Measurements from ENCODE around the gene COL20A1.

DNA sequence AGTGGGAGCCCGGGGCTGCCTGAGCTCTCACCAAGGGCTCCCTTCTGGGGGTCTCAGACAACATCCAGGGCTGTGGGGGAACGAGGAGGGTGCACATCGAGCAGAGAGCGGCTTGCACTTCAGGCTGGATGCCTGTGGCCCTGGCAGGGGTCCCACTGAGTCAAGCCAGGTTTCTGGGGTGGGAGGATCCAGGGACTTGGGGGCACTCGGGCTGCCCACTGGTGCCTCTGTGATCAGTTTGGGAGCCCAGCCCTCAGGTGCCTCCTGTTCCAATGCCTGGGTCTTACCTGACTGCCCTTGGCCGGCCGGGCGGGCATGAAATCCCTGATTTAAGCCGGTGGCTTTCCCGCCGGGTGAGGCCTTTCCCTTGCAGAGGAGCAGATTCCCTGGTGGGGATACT is 470 bp downstream of the COL20A1 start:
- TF ChIP-seq POLR2A (IDR thresholded peaks at IDR 0.05) (no peak), POLR2AphosphoS5 (IDR thresholded peaks at IDR 0.05) (no peak)
- TF ChIP-seq, protein P1, sequence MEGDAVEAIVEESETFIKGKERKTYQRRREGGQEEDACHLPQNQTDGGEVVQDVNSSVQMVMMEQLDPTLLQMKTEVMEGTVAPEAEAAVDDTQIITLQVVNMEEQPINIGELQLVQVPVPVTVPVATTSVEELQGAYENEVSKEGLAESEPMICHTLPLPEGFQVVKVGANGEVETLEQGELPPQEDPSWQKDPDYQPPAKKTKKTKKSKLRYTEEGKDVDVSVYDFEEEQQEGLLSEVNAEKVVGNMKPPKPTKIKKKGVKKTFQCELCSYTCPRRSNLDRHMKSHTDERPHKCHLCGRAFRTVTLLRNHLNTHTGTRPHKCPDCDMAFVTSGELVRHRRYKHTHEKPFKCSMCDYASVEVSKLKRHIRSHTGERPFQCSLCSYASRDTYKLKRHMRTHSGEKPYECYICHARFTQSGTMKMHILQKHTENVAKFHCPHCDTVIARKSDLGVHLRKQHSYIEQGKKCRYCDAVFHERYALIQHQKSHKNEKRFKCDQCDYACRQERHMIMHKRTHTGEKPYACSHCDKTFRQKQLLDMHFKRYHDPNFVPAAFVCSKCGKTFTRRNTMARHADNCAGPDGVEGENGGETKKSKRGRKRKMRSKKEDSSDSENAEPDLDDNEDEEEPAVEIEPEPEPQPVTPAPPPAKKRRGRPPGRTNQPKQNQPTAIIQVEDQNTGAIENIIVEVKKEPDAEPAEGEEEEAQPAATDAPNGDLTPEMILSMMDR (IDR thresholded peaks at IDR 0.05) = no peak
